Sigmoid colon (tissue), 7 donors: ENCODE data around the gene ZMYND19. TPM values are rescaled to one million over a fixed set of nuclear protein-coding genes. Genes with fewer than 3 reads are reported as not detected.
A peak's percentile ranks its signal among the peaks of the same experiment; 100 is the strongest.
"Not testable (repeated sequence)": the region's sequence is repeated elsewhere in the genome, so short reads cannot be mapped to it uniquely, and the experiment has no call there.

Experiments
- DNase-seq: peaks from one replicate; pipeline ENCODE4 v3.0.0-alpha.2; 2019
- H3K27ac ChIP-seq, 4 donors: fragments of 200-600 bp; sonication (generic); one replicate each; pipeline ENCODE4 v1.5.1; 2016 to 2019; ENCODE audit warnings: mild to moderate bottlenecking in 1 of 4
- H3K27me3 ChIP-seq, 3 donors: fragments of 200-600 bp; sonication (generic); one replicate each; pipeline ENCODE4 v1.5.1; 2019; ENCODE audit warnings: mild to moderate bottlenecking in 1 of 3
- H3K36me3 ChIP-seq, 4 donors: fragments of 200-600 bp; sonication (generic); one replicate each; pipeline ENCODE4 v1.5.1; 2016 to 2019
- H3K4me1 ChIP-seq, 4 donors: fragments of 200-600 bp; sonication (generic); one replicate each; pipeline ENCODE4 v1.5.1; 2017 to 2019
- H3K4me3 ChIP-seq, 4 donors: fragments of 200-600 bp; sonication (generic); one replicate each; pipeline ENCODE4 v1.5.1; 2017 to 2019; ENCODE audit warnings: mild to moderate bottlenecking in 2 of 4, moderate library complexity in 1 of 4
- H3K9me3 ChIP-seq, 4 donors: fragments of 200-600 bp in 3 of 4; sonication (generic) in 3 of 4; one replicate each; pipeline versions ENCODE4 v1.5.1 to v1.6.1; 2013 to 2019
- CTCF ChIP-seq, 4 experiments: fragments of 450-650 bp in 3 of 4; fragments of 200-600 bp in 1 of 4; IDR thresholded peaks; one replicate each; pipeline ENCODE4 v1.5.1; 2016 to 2019; ENCODE audit warnings: antibody characterized with exemption in 4 of 4, mild to moderate bottlenecking in 3 of 4, moderate library complexity in 2 of 4
- EP300 ChIP-seq, 4 donors: sonication (generic); formaldehyde crosslinking; IDR thresholded peaks; one replicate each; pipeline ENCODE4 v1.6.1; 2017; ENCODE audit warnings: antibody characterized with exemption in 4 of 4
- POLR2A ChIP-seq, 2 donors: fragments of 450-650 bp; IDR thresholded peaks; one replicate each; pipeline ENCODE4 v1.6.1; 2016; ENCODE audit warnings: antibody characterized with exemption in 2 of 2, mild to moderate bottlenecking in 2 of 2, moderate library complexity in 2 of 2
- POLR2AphosphoS5 ChIP-seq, 4 donors: sonication (generic); formaldehyde crosslinking; IDR thresholded peaks; one replicate each; pipeline ENCODE4 v1.6.1; 2017; ENCODE audit warnings: antibody characterized with exemption in 4 of 4
- WGBS, 2 donors: extraction: QIAGEN DNeasy Blood & Tissue Kit; methylation state at CpG; one replicate each; pipeline ENCODE4 v1.1.7; 2013; 5-methylcytosine and 5-hydroxymethylcytosine counted together
- intact Hi-C: fragments of 100-400 bp; cut with DNase I; formaldehyde crosslinking; loops from one replicate; pipeline ENCODE4 v1.15.1; 2023
- polyA plus RNA-seq, 3 donors: library from polyadenylated mRNA; stranded (reverse); fragments of 200-250 nt; gene quantifications; one replicate each; pipeline ENCODE4 v1.2.3, GENCODE V29; 2013
- total RNA-seq, 4 donors: library from RNA; depleted of rRNA; stranded (reverse); fragments of >200 nt; gene quantifications; one replicate each; pipeline ENCODE4 v1.1.0, GENCODE V29; 2016
- donor health status: healthy with polysubstance abuse.
- donor health status: Bipolar disorder and iron deficiency.
- donor health status: healthy.

ZMYND19 gene
- total and polyA plus RNA-seq, 7 donors = 5.4 to 17.8 (median 9.4) TPM

- H3K4me1 ChIP-seq = peaks cover 0 to 39% (median 30%) of the 10 kb centered on the region in 4 donors
- peak within 1 kb of the TSS; percentile 86 to 94 (median 92) for H3K27ac ChIP-seq
- intact Hi-C loops = loop anchor here (1.0 to 5.0 kb wide), 2 partner anchors 27 to 56 kb away; partner anchors contain the start of genes ARRDC1 and DPH7
- DNase-seq = peak; percentile 95
- H3K36me3 ChIP-seq = peaks cover 0 to 26% (median 11%) of the 10 kb centered on the region in 4 donors
- H3K27me3 ChIP-seq = no peaks in the 10 kb centered on the region
- WGBS, 2 donors = 1% methylated on average over 106 of the region's 106 CpGs
- TF ChIP-seq POLR2AphosphoS5 (IDR thresholded peaks at IDR 0.05) (peak; percentile 89 to 97 (median 95)), EP300 (IDR thresholded peaks at IDR 0.05) (no peak), POLR2A (IDR thresholded peaks at IDR 0.05) (peak; percentile 65 to 70), CTCF (IDR thresholded peaks at IDR 0.05) (peak in 3 of 4 experiments; percentile 25 to 36 (median 29))
- peak within 1 kb of the TSS; percentile 56 to 95 (median 86) for H3K4me3 ChIP-seq
- no peaks in the 10 kb centered on the region for H3K9me3 ChIP-seq
These were observed 38.9 kb downstream of the ZMYND19 start, which contains the start of gene MRPL41 for GRCh38 chr9:137551264-137552021. Gene MRPL41 (plus strand): TSS chr9:137551879. CDS start chr9:137552082, 203 bp downstream.

GRCh38 chr9:137550958-137551263, 39.4 kb downstream of the ZMYND19 start:
- H3K9me3 ChIP-seq, DNase-seq, H3K27me3 ChIP-seq: not testable (repeated sequence)
- H3K4me3 ChIP-seq = peak overlapping the region; percentile 56 to 95 (median 86)
- intact Hi-C loops = loop anchor here (5.0 kb wide), 1 partner anchor 56 kb away; the partner anchor contains the start of gene ARRDC1
- peaks cover 0 to 21% (median 11%) of the 10 kb centered on the region in 4 donors for H3K36me3 ChIP-seq
- peaks cover 0 to 34% (median 25%) of the 10 kb centered on the region in 4 donors for H3K4me1 ChIP-seq
- peak overlapping the region; percentile 86 to 94 (median 92) for H3K27ac ChIP-seq
- 0 to 2% methylated on average over 17 of the region's 17 CpGs for WGBS, 2 donors

- WGBS, 2 donors = 1 to 3% methylated on average over 13 of the region's 13 CpGs
- TF ChIP-seq POLR2A (IDR thresholded peaks at IDR 0.05) = peak in 1 of 2 donors; percentile 19
- TF ChIP-seq POLR2AphosphoS5 (IDR thresholded peaks at IDR 0.05) = peak; percentile 18 to 82 (median 48)
- TF ChIP-seq CTCF (IDR thresholded peaks at IDR 0.05) = no peak
- Histone ChIP-seq H3K4me1 (peaks cover 0 to 27% (median 21%) of the 10 kb centered on the region in 4 donors), H3K36me3 (peaks cover 0 to 15% (median 6%) of the 10 kb centered on the region in 4 donors), H3K27me3 (no peaks in the 10 kb centered on the region), H3K27ac (peak within 1 kb of the TSS; percentile 86 to 94 (median 92)), H3K9me3 (no peaks in the 10 kb centered on the region), H3K4me3 (peak within 1 kb of the TSS; percentile 56 to 95 (median 86))
- intact Hi-C loops = loop anchor here (5.0 kb wide), 1 partner anchor 57 kb away; the partner anchor contains the start of gene ARRDC1
- DNase-seq = peak; percentile 95
These were observed 40.1 kb downstream of the ZMYND19 start, which contains the start of gene PNPLA7 for GRCh38 chr9:137550231-137550621. Gene PNPLA7 (minus strand): TSS chr9:137550402. CDS start chr9:137550197, 205 bp downstream.

- Histone ChIP-seq H3K9me3 (no peaks in the 10 kb centered on the region), H3K27me3 (no peaks in the 10 kb centered on the region), H3K36me3 (peaks cover 0 to 3% (median 0%) of the 10 kb centered on the region in 4 donors), H3K27ac (no peak overlapping the region), H3K4me3 (no peak overlapping the region), H3K4me1 (peaks cover 0 to 25% (median 18%) of the 10 kb centered on the region in 4 donors)
- TF ChIP-seq CTCF (IDR thresholded peaks at IDR 0.05) (no peak), POLR2A (IDR thresholded peaks at IDR 0.05) (no peak), POLR2AphosphoS5 (IDR thresholded peaks at IDR 0.05) (no peak), EP300 (IDR thresholded peaks at IDR 0.05) (no peak)
- intact Hi-C loops = no loop called here
- no peak for DNase-seq
- WGBS, 2 donors = 94 to 95% methylated on average over 23 of the region's 23 CpGs
These were observed 42.4 kb downstream of the ZMYND19 start for GRCh38 chr9:137547687-137548543.
